OCI-LY3 (cell line): ENCODE data around the gene MUC4.
A peak's percentile ranks its signal among the peaks of the same experiment; 100 is the strongest.
"Not testable (repeated sequence)": the region's sequence is repeated elsewhere in the genome, so short reads cannot be mapped to it uniquely, and the experiment has no call there.

Experiments
- H2AFZ ChIP-seq: fragments of 200-600, 300-600 bp; shearing (Covaris generic); 2 replicates; pipeline ENCODE4 v1.6.0; 2014; ENCODE audit warnings: antibody characterized with exemption, low read depth, low read length
- H3K27ac ChIP-seq: fragments of 200-600, 300-600 bp; sonication (generic); 2 replicates; pipeline ENCODE4 v1.5.1; 2014; ENCODE audit warnings: mild to moderate bottlenecking, low read length, moderate library complexity, mixed read lengths
- H3K27me3 ChIP-seq: fragments of 200-600, 300-600 bp; sonication (generic); 2 replicates; pipeline ENCODE4 v1.6.1; 2014; ENCODE audit warnings: low read depth, low read length, mixed read lengths
- H3K36me3 ChIP-seq: fragments of 200-600, 300-600 bp; sonication (generic); replicated peaks from 2 replicates; pipeline ENCODE3; 2014; ENCODE audit warnings: low read depth, low read length, mixed read lengths
- H3K4me1 ChIP-seq: fragments of 300-600, 200-600 bp; sonication (generic); 2 replicates; pipeline ENCODE4 v1.6.1; 2014; ENCODE audit warnings: low read length, mixed read lengths
- H3K4me2 ChIP-seq: fragments of 200-600, 300-600 bp; sonication (generic); 2 replicates; pipeline ENCODE4 v1.6.1; 2014; ENCODE audit warnings: low read length, mixed read lengths
- H3K4me3 ChIP-seq: fragments of 300-600, 200-600 bp; sonication (generic); 2 replicates; pipeline ENCODE4 v1.5.1; 2014; ENCODE audit warnings: antibody characterized with exemption, mild to moderate bottlenecking, low read length, moderate library complexity
- H3K79me2 ChIP-seq: fragments of 300-600, 200-600 bp; shearing (Covaris generic); 2 replicates; pipeline ENCODE4 v1.6.1; 2014; ENCODE audit warnings: mild to moderate bottlenecking, low read length, mixed read lengths
- H3K9ac ChIP-seq: fragments of 300-600, 200-600 bp; shearing (Covaris generic); 2 replicates; pipeline ENCODE4 v1.6.0; 2014; ENCODE audit warnings: mild to moderate bottlenecking, low read length, moderate library complexity
- H3K9me3 ChIP-seq: fragments of 200-600, 300-600 bp; shearing (Covaris generic); 2 replicates; pipeline ENCODE4 v1.6.1; 2014; ENCODE audit warnings: low read length, mixed read lengths; ENCODE audit not compliant: insufficient read depth
- H4K20me1 ChIP-seq: fragments of 200-600, 300-600 bp; sonication (generic); 2 replicates; pipeline ENCODE4 v1.6.1; 2016; ENCODE audit warnings: low read length, mixed read lengths; ENCODE audit not compliant: insufficient read depth
- CTCF ChIP-seq: fragments of 200-600, 300-600 bp; sonication (generic); IDR thresholded peaks from 2 replicates; pipeline ENCODE4 v1.5.1; 2014; ENCODE audit warnings: antibody characterized with exemption, low read length, low read depth
- EZH2phosphoT487 ChIP-seq: fragments of 200-600 bp; shearing (Covaris generic); IDR thresholded peaks from 2 replicates; pipeline ENCODE4 v1.6.1; 2018; ENCODE audit warnings: antibody characterized with exemption, mixed run types, low read depth

The MUC4 gene

GRCh38 chr3:195727606-195728195, 84.0 kb downstream of the MUC4 start:
- H3K4me3 ChIP-seq: no peak overlapping the region
- no peaks in the 10 kb centered on the region for H3K4me1 ChIP-seq
- H3K79me2 ChIP-seq: no peaks in the 10 kb centered on the region
- H3K27me3 ChIP-seq: no peaks in the 10 kb centered on the region
- H4K20me1 ChIP-seq: no peaks in the 10 kb centered on the region
- H3K9ac ChIP-seq: no peak overlapping the region
- H3K36me3 ChIP-seq: no peaks in the 10 kb centered on the region
- no peaks in the 10 kb centered on the region for H3K9me3 ChIP-seq
- TF ChIP-seq CTCF (no peak), EZH2phosphoT487 (no peak)
- no peak overlapping the region for H2AFZ ChIP-seq
- no peak overlapping the region for H3K4me2 ChIP-seq
- H3K27ac ChIP-seq: no peak overlapping the region

GRCh38 chr3:195725916-195726740, 85.6 kb downstream of the MUC4 start:
- not testable (repeated sequence) for H3K4me2 ChIP-seq, H3K79me2 ChIP-seq, H3K36me3 ChIP-seq, H4K20me1 ChIP-seq, H3K4me1 ChIP-seq, H3K27me3 ChIP-seq, H3K9me3 ChIP-seq, H3K27ac ChIP-seq, H2AFZ ChIP-seq, H3K4me3 ChIP-seq, H3K9ac ChIP-seq

- H3K36me3 ChIP-seq, H2AFZ ChIP-seq, H3K27me3 ChIP-seq, H3K4me1 ChIP-seq, H3K9ac ChIP-seq, H3K79me2 ChIP-seq, H3K27ac ChIP-seq, H4K20me1 ChIP-seq, H3K9me3 ChIP-seq, H3K4me3 ChIP-seq, H3K4me2 ChIP-seq: not testable (repeated sequence)
Observed at GRCh38 chr3:195724363-195724762, 87.4 kb downstream of the MUC4 start.

- H2AFZ ChIP-seq, H3K9me3 ChIP-seq, H3K27ac ChIP-seq, H3K36me3 ChIP-seq, H3K4me3 ChIP-seq, H3K9ac ChIP-seq, H3K4me1 ChIP-seq, H3K79me2 ChIP-seq, H3K27me3 ChIP-seq, H4K20me1 ChIP-seq, H3K4me2 ChIP-seq: not testable (repeated sequence)
Observed at GRCh38 chr3:195722996-195723345, 88.8 kb downstream of the MUC4 start.

GRCh38 chr3:195722139-195722995, 89.4 kb downstream of the MUC4 start:
- not testable (repeated sequence) for H3K4me1 ChIP-seq, H3K27ac ChIP-seq, H3K4me3 ChIP-seq, H3K4me2 ChIP-seq, H4K20me1 ChIP-seq, H3K79me2 ChIP-seq, H3K9ac ChIP-seq, H2AFZ ChIP-seq, H3K36me3 ChIP-seq, H3K27me3 ChIP-seq, H3K9me3 ChIP-seq

GRCh38 chr3:195720831-195721506, 90.8 kb downstream of the MUC4 start, which contains the start of gene MUC20:
Gene MUC20, plus strand, starts transcription at chr3:195720978. Its CDS starts 30 bp downstream, at chr3:195721008.
- not testable (repeated sequence) for H3K27me3 ChIP-seq, H3K9ac ChIP-seq, H3K36me3 ChIP-seq, H3K79me2 ChIP-seq, H3K9me3 ChIP-seq, H3K4me3 ChIP-seq, H3K27ac ChIP-seq, H4K20me1 ChIP-seq
- H3K4me1 ChIP-seq: peaks cover 16% of the 10 kb centered on the region
- H2AFZ ChIP-seq: 0 out of 2 replicates have a peak within 1 kb of the TSS, but pooled peaks have one; percentile 1
- peak within 1 kb of the TSS; percentile 26; the same call in 1 of the 2 replicates for H3K4me2 ChIP-seq

- H3K9ac ChIP-seq, H3K9me3 ChIP-seq, H2AFZ ChIP-seq, H3K79me2 ChIP-seq, H3K4me3 ChIP-seq, H3K4me2 ChIP-seq, H3K27me3 ChIP-seq, H3K27ac ChIP-seq, H4K20me1 ChIP-seq, H3K36me3 ChIP-seq: not testable (repeated sequence)
- H3K4me1 ChIP-seq: peaks cover 21% of the 10 kb centered on the region
Observed at GRCh38 chr3:195719514-195720254, 92.0 kb downstream of the MUC4 start.
